Neural progenitor cell (in vitro differentiated cells): ENCODE results near the gene FSTL4. TPM values are rescaled to one million over a fixed set of nuclear protein-coding genes. Genes with fewer than 3 reads are reported as not detected.

ENCODE experiments used
- DNase-seq: peaks from one replicate; pipeline ENCODE4 v3.0.0-alpha.2; 2016; ENCODE audit warnings: low spot score
- H2AFZ ChIP-seq: fragments of 200-600 bp; sonication (generic); replicated peaks from 2 replicates; pipeline ENCODE4 v1.6.1; 2016; ENCODE audit warnings: antibody characterized with exemption
- H3F3A ChIP-seq: fragments of 200-600 bp; sonication (generic); 2 replicates; pipeline ENCODE4 v1.6.1; 2016; ENCODE audit warnings: antibody characterized with exemption, low read depth
- H3K27ac ChIP-seq: fragments of 200-600 bp; sonication (generic); 2 replicates; pipeline ENCODE4 v1.5.1; 2016; ENCODE audit warnings: mild to moderate bottlenecking
- H3K27me3 ChIP-seq: fragments of 200-600 bp; sonication (generic); 2 replicates; pipeline ENCODE4 v1.6.1; 2016; ENCODE audit warnings: mild to moderate bottlenecking, moderate library complexity
- H3K36me3 ChIP-seq: fragments of 200-600 bp; sonication (generic); 2 replicates; pipeline ENCODE4 v1.5.1; 2016
- H3K4me1 ChIP-seq: fragments of 200-600 bp; sonication (generic); 2 replicates; pipeline ENCODE4 v1.6.1; 2016; ENCODE audit warnings: mixed run types
- H3K4me2 ChIP-seq: fragments of 200-600 bp; sonication (generic); 2 replicates; pipeline ENCODE4 v1.6.1; 2016
- H3K4me3 ChIP-seq: fragments of 200-600 bp; sonication (generic); 2 replicates; pipeline ENCODE4 v1.5.1; 2016
- H3K79me2 ChIP-seq: fragments of 200-600 bp; sonication (generic); 2 replicates; pipeline ENCODE4 v1.6.1; 2016; ENCODE audit warnings: low read depth
- H3K9ac ChIP-seq: fragments of 200-600 bp; sonication (generic); 2 replicates; pipeline ENCODE4 v1.6.1; 2016
- H3K9me3 ChIP-seq: fragments of 200-600 bp; sonication (generic); 2 replicates; pipeline ENCODE4 v1.5.1; 2016; ENCODE audit warnings: low read depth
- H4K20me1 ChIP-seq: fragments of 200-600 bp; sonication (generic); 2 replicates; pipeline ENCODE4 v1.6.1; 2016; ENCODE audit warnings: low read depth
- H3K27ac Mint-ChIP-seq: 3 replicates; pipeline ENCODE4 v1.8.0; 2021; ENCODE audit warnings: mixed read lengths
- H3K27me3 Mint-ChIP-seq: 2 replicates; pipeline ENCODE4 v1.8.0; 2022; ENCODE audit warnings: low read depth, mild to moderate bottlenecking, inconsistent platforms, moderate library complexity, mixed read lengths; ENCODE audit not compliant: insufficient read depth
- H3K36me3 Mint-ChIP-seq: 3 replicates; pipeline ENCODE4 v1.8.0; 2021; ENCODE audit warnings: mixed read lengths
- H3K4me1 Mint-ChIP-seq: 3 replicates; pipeline ENCODE4 v1.8.0; 2021; ENCODE audit warnings: mixed read lengths
- H3K4me3 Mint-ChIP-seq: 3 replicates; pipeline ENCODE4 v1.8.0; 2021; ENCODE audit warnings: mild to moderate bottlenecking, moderate library complexity, mixed read lengths
- H3K9me3 Mint-ChIP-seq: 3 replicates; pipeline ENCODE4 v1.8.0; 2020; ENCODE audit warnings: mixed read lengths
- CTCF ChIP-seq: fragments of 200-600 bp; sonication (generic); IDR thresholded peaks from 2 replicates; pipeline ENCODE4 v1.5.1; 2017; ENCODE audit warnings: antibody characterized with exemption, mild to moderate bottlenecking
- EZH2 ChIP-seq: fragments of 200-600 bp; sonication (generic); IDR thresholded peaks from 2 replicates; pipeline ENCODE4 v1.6.1; 2017; ENCODE audit warnings: antibody characterized with exemption, mild to moderate bottlenecking, moderate library complexity
- EZH2phosphoT487 ChIP-seq: fragments of 200-600 bp; sonication (generic); IDR thresholded peaks from 2 replicates; pipeline ENCODE4 v1.6.1; 2017; ENCODE audit warnings: antibody characterized with exemption
- total RNA-seq: library from RNA; depleted of rRNA; stranded (reverse); fragments of >200 nt; gene quantifications from 2 replicates; pipeline ENCODE4 v1.2.3, GENCODE V29; 2015; ENCODE audit warnings: low replicate concordance

FSTL4 gene
- total RNA-seq, 1 donor from 2014 or later: 0.95 TPM

DNA sequence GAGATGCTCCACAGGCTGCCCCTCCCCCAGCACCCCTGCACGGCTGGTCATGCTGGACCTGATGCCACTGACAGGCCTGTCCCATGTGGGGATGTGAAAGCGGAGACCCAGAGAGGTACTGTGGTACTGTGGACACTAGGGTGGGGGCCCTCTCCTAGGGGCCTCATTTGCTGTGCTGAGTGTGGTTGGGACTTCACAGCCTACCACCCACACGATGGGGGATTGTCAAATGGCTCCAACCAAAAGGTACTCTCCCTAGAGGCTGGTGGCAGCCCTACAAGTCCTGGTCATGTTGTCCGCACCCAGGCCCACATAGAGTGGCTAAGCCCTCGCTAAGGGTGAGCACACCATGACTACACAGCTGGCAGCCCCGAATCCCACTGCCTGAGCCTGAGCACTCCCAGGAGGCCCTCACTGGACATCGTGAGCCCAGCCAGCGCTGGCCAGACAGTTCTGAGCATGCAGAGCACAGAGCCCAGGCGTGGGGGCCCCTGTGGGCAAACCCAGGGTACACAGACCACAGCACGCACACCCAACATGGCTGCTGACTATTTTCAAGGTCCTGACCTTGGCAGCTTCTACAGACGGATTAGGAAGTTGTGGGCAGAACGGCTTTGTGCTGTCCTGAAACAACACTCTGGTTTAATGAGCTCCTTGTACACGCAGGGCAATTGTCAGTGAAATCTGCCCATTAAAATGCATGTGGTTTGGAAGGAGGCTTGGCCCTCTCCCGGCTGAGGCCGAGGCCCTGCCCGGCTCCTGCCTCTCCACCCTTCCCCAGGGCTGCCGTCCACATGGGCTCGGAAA, 346.4 kb downstream of the FSTL4 start:
- Histone ChIP-seq H3K36me3 (no peaks in the 10 kb centered on the region), H3K4me1 (peaks cover 2% of the 10 kb centered on the region), H2AFZ (no peak overlapping the region), H4K20me1 (no peaks in the 10 kb centered on the region), H3K79me2 (no peaks in the 10 kb centered on the region), H3K27me3 (no peaks in the 10 kb centered on the region), H3K4me2 (no peak overlapping the region), H3F3A (no peaks in the 10 kb centered on the region), H3K9me3 (no peaks in the 10 kb centered on the region), H3K27ac (no peak overlapping the region), H3K4me3 (no peak overlapping the region), H3K9ac (no peak overlapping the region)
- Mint-ChIP-seq H3K9me3 (no peaks in the 10 kb centered on the region), H3K27ac (no peak overlapping the region), H3K4me3 (no peak overlapping the region), H3K27me3 (peaks cover 2% of the 10 kb centered on the region), H3K4me1 (peaks cover 16% of the 10 kb centered on the region), H3K36me3 (no peaks in the 10 kb centered on the region)
- DNase-seq: no peak
- TF ChIP-seq CTCF: no peak
- no peak for TF ChIP-seq EZH2
- TF ChIP-seq EZH2phosphoT487: no peak

- H3K9me3 ChIP-seq: no peaks in the 10 kb centered on the region
- H3K9ac ChIP-seq: no peak overlapping the region
- Mint-ChIP-seq H3K9me3 (no peaks in the 10 kb centered on the region), H3K27me3 (peaks cover 5% of the 10 kb centered on the region), H3K4me3 (no peak overlapping the region), H3K36me3 (no peaks in the 10 kb centered on the region), H3K27ac (no peak overlapping the region), H3K4me1 (peaks cover 16% of the 10 kb centered on the region)
- H3K36me3 ChIP-seq: no peaks in the 10 kb centered on the region
- H3K27me3 ChIP-seq: no peaks in the 10 kb centered on the region
- H2AFZ ChIP-seq: no peak overlapping the region
- no peak for TF ChIP-seq CTCF
- no peak for TF ChIP-seq EZH2
- TF ChIP-seq EZH2phosphoT487: no peak
- no peaks in the 10 kb centered on the region for H3K79me2 ChIP-seq
- DNase-seq: no peak
- H3F3A ChIP-seq: no peaks in the 10 kb centered on the region
- no peak overlapping the region for H3K27ac ChIP-seq
- H3K4me1 ChIP-seq: no peaks in the 10 kb centered on the region
- H3K4me2 ChIP-seq: no peak overlapping the region
- H4K20me1 ChIP-seq: no peaks in the 10 kb centered on the region
- H3K4me3 ChIP-seq: no peak overlapping the region
These were observed 347.1 kb downstream of the FSTL4 start for GRCh38 chr5:133265257-133265656.

- Mint-ChIP-seq H3K27ac (peak overlapping the region; percentile 24), H3K27me3 (peaks cover 4% of the 10 kb centered on the region), H3K36me3 (no peaks in the 10 kb centered on the region), H3K9me3 (no peaks in the 10 kb centered on the region), H3K4me1 (peaks cover 16% of the 10 kb centered on the region), H3K4me3 (no peak overlapping the region)
- Histone ChIP-seq H3K4me3 (no peak overlapping the region), H3F3A (no peaks in the 10 kb centered on the region), H3K4me1 (no peaks in the 10 kb centered on the region), H4K20me1 (no peaks in the 10 kb centered on the region), H3K27ac (no peak overlapping the region), H3K79me2 (no peaks in the 10 kb centered on the region), H3K36me3 (no peaks in the 10 kb centered on the region), H3K4me2 (no peak overlapping the region), H3K9me3 (no peaks in the 10 kb centered on the region), H3K27me3 (no peaks in the 10 kb centered on the region), H3K9ac (no peak overlapping the region), H2AFZ (no peak overlapping the region)
- TF ChIP-seq EZH2: no peak
- DNase-seq: no peak
These were observed 349.7 kb downstream of the FSTL4 start for GRCh38 chr5:133262690-133263089.

DNA sequence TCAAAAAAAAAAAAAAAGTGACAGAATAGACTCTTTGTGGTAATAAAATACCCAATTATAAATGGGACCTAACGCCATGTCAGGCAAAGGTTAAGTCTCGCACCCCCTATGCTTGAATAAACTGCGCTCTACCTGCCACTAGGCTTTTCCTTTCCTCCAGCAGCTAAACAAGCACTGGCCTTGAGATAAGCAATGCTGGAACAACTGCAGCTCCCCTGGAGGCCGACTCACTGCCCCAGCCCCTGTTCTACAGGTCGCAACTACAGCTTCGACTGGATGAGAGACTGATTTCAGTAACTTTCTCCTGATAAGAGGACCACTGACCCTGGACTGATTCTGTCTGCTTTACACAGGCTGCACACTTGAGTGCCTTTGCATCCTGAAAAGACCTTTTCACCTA, 350.3 kb downstream of the FSTL4 start:
- H3K27me3 Mint-ChIP-seq: peaks cover 4% of the 10 kb centered on the region
- no peaks in the 10 kb centered on the region for H4K20me1 ChIP-seq
- no peak overlapping the region for H3K27ac ChIP-seq
- no peak overlapping the region for H3K4me3 Mint-ChIP-seq
- H3K27ac Mint-ChIP-seq: no peak overlapping the region
- H3K4me1 Mint-ChIP-seq: peaks cover 13% of the 10 kb centered on the region
- no peaks in the 10 kb centered on the region for H3K4me1 ChIP-seq
- no peaks in the 10 kb centered on the region for H3K9me3 ChIP-seq
- no peaks in the 10 kb centered on the region for H3F3A ChIP-seq
- no peaks in the 10 kb centered on the region for H3K79me2 ChIP-seq
- no peaks in the 10 kb centered on the region for H3K36me3 ChIP-seq
- TF ChIP-seq EZH2phosphoT487 (no peak), CTCF (no peak), EZH2 (no peak)
- H3K4me2 ChIP-seq: no peak overlapping the region
- no peaks in the 10 kb centered on the region for H3K27me3 ChIP-seq
- no peaks in the 10 kb centered on the region for H3K9me3 Mint-ChIP-seq
- H3K36me3 Mint-ChIP-seq: no peaks in the 10 kb centered on the region
- H3K4me3 ChIP-seq: no peak overlapping the region
- H2AFZ ChIP-seq: no peak overlapping the region
- no peak overlapping the region for H3K9ac ChIP-seq
- no peak for DNase-seq
